ENCODE results near the gene OGFOD3.

DNA sequence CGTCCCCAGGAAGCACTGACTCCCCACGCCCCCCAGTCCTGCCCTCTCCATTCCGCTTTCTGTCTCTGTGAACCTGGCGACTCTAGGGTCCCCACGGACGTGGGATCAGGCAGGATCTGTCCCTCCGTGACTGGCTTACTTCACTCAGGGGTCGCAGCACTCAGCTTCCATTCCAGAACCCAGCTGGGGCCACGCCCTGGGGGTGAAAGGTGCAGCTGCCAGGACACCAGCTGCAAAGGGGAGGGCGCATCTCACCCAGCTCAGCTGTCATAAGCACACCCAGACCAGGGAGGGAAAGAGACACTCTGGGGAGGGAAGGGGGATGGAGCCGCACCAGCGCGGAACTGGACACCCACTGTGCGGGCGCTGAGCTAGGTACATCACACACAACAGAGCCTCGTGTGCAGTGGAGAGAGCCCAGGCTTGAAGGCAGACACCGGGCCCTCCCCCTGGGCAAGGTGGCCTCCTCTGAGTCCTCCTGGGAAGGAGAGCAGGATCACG, 18.7 kb downstream of the OGFOD3 start:
- TF ChIP-seq FOS (IDR thresholded peaks at IDR 0.05; ENCODE audit: borderline replicate concordance, insufficient read depth, low read length) (no peak), CTCF (IDR thresholded peaks at IDR 0.05; ENCODE audit: extremely low read depth in 1 of 2, insufficient read depth in 1 of 2, low read depth in 1 of 2, low read length in 2 of 2) (no peak)

All from endothelial cell of umbilical vein (primary cell).